ENCODE data around the gene AURKAIP1. TPM values are rescaled to one million over a fixed set of nuclear protein-coding genes. Genes with fewer than 3 reads are reported as not detected.

Gene AURKAIP1
- total RNA-seq, 1 donor from 2014 or later, result 110 TPM

- intact Hi-C loops (cut with micrococcal nuclease), result no loop called here
Measured at GRCh38 chr1:1351511-1352427, 23.2 kb downstream of the AURKAIP1 start.

GRCh38 chr1:1349256-1350012 lies 25.6 kb downstream of the AURKAIP1 start, which contains the start of gene DVL1:
Gene DVL1, minus strand, starts transcription at chr1:1349418. Its CDS starts 353 bp downstream, at chr1:1349065.
- intact Hi-C loops (cut with micrococcal nuclease), result loop anchor here (1.0 to 5.0 kb wide), 2 partner anchors 22 to 42 kb away; partner anchors contain the start of genes ACAP3 and PUSL1

GRCh38 chr1:1348420-1349255 lies 26.4 kb downstream of the AURKAIP1 start:
- intact Hi-C loops (cut with micrococcal nuclease), result loop anchor here (1.0 to 5.0 kb wide), 2 partner anchors 23 to 41 kb away; partner anchors contain the start of genes ACAP3 and PUSL1

- intact Hi-C loops (cut with micrococcal nuclease), result loop anchor here (5.0 kb wide), 1 partner anchor 41 kb away; the partner anchor contains the start of genes ACAP3 and PUSL1
Measured at GRCh38 chr1:1347663-1348419, 27.2 kb downstream of the AURKAIP1 start.

DNA sequence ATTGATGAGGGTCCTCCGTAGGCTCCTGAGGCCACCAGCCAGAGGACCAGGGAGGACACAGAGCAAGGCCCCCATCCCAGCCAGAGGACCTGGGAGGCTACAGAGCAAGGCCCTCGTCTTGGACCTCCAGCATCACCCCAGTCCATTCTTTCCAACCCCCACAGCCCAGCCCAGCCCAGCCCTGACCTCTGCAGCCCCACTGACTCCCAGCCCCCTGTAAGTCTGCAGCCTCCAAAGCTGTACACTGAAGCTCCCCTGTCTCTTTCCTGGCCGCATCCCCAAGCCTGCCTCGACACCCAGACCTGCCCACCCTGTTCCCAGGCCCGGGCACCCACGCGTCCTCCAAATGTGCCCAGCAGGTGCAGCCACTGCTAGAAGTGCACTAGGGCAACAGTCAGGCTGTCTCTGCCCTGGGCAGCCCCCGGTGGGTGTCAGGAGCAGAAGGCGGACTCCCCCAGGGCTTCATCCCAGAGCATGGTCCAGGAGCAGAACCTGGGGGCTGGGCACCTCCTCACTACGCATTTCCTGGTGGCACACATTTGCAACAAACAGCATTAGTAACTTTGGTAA lies 27.9 kb downstream of the AURKAIP1 start:
- intact Hi-C loops (cut with micrococcal nuclease), result loop anchor here (5.0 kb wide), 1 partner anchor 40 kb away; the partner anchor contains the start of genes ACAP3 and PUSL1

DNA sequence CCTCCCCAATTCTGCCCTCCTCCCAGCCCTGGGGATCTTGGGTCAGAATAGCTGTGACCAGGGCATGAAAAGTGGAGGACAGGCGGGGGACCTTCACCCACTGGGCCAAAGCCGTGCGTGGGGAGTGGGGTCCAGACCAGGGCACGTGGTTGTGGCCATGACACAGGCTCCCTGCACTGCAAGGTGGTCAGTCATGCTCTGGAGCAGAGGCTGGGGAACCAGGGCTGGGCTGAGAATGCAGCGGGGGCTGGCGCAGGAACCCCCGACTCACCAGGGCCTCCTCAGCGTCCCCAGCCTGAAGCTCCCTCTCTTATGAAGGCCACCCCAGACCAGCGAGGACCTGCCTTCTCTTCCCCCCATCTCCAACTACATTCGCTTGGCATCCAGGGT lies 28.5 kb downstream of the AURKAIP1 start:
- intact Hi-C loops (cut with micrococcal nuclease), result loop anchor here (5.0 kb wide), 1 partner anchor 39 kb away; the partner anchor contains the start of genes ACAP3 and PUSL1

GRCh38 chr1:1345860-1346500 lies 29.0 kb downstream of the AURKAIP1 start:
- intact Hi-C loops (cut with micrococcal nuclease), result loop anchor here (5.0 kb wide), 1 partner anchor 39 kb away; the partner anchor contains the start of genes ACAP3 and PUSL1

GRCh38 chr1:1345384-1345783 lies 29.6 kb downstream of the AURKAIP1 start:
- intact Hi-C loops (cut with micrococcal nuclease), result loop anchor here (5.0 kb wide), 1 partner anchor 38 kb away; the partner anchor contains the start of genes ACAP3 and PUSL1

GRCh38 chr1:1344655-1345361 lies 30.2 kb downstream of the AURKAIP1 start:
- intact Hi-C loops (cut with micrococcal nuclease), result loop anchor here (5.0 kb wide), 1 partner anchor 38 kb away; the partner anchor contains the start of genes ACAP3 and PUSL1

- intact Hi-C loops (cut with micrococcal nuclease), result no loop called here
Measured at GRCh38 chr1:1343811-1344421, 31.1 kb downstream of the AURKAIP1 start.

GRCh38 chr1:1342584-1343115 lies 32.4 kb downstream of the AURKAIP1 start:
- intact Hi-C loops (cut with micrococcal nuclease), result no loop called here

- intact Hi-C loops (cut with micrococcal nuclease), result no loop called here
Measured at GRCh38 chr1:1342061-1342562, 32.9 kb downstream of the AURKAIP1 start.

GRCh38 chr1:1341549-1342021 lies 33.4 kb downstream of the AURKAIP1 start:
- intact Hi-C loops (cut with micrococcal nuclease), result no loop called here

DNA sequence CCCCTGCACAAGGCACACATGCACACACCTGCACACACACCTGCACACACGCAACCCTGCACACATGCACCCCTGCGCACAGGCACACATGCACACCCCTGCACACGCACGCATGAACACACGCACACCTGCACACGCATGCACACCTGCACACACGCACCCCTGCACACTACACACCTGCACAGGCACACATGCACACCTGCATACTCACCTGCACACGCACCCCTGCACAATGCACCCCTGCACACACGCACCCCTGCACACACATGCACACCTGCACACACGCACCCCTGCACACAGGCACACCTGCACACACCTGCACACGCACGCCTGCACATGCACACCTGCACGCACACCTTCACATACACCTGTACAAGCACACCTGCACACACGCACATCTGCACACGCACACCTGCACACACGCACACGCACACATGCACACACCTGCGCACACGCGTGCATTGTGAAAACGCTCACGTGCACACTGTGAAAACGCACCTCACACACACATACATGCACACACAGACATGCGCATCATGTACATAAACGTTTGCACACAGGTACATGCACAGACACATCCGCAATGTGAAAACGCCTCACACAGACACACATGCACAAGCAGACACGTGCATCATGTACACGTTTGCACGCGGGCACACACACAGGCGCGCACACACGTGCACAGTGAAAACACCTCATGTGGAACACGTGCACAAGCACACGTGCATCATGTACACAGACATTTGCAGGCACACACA lies 34.0 kb downstream of the AURKAIP1 start:
- intact Hi-C loops (cut with micrococcal nuclease), result no loop called here

DNA sequence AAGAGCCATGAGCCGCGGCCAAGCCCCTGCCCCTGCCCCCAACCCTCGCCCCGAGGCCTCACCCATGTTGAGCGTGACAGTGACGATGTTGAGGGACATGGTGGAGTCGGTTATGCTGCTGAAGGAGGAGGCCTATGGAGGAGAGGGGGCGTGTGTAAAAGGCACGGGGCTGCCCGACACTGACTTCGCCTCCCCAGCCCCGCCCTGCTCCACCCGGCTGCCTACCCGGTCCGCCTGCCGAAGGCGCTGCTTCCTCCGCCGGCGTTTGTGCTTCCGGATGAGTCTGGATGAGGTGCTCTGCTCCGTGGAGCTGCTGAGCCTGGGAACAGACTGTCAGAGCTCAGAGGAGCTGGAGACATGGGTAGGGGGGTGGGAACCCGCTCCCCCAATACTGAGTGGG lies 34.8 kb downstream of the AURKAIP1 start:
- intact Hi-C loops (cut with micrococcal nuclease), result no loop called here

DNA sequence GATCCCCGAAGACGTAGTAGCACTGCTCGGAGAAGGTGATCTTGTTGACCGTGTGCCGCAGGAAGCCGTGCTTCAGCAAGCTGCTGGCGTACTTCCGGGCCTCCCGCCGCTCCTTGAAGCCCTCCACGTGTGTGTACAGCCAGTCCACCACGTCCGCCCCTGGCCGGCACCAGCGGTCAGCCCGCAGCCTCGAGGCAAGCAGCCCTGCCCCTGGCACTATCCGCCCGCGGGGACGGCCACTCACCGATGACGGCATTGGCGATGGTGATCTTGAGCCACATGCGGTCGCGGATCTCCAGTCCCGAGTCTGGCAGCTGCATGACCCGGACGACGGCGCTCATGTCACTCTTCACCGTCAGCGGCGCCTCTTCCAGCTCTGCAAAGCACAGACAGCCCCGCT lies 36.7 kb downstream of the AURKAIP1 start:
- intact Hi-C loops (cut with micrococcal nuclease), result no loop called here

- intact Hi-C loops (cut with micrococcal nuclease), result no loop called here
Measured at GRCh38 chr1:1337793-1338147, 37.2 kb downstream of the AURKAIP1 start.

Data from T-helper 2 cell treated with Interferon-gamma antibody and Interleukin-4, amounts not matched to agents 100 ng/mL and 5 ng/mL, for 36 hours (primary cell).